NCI-H1930 (cell line): ENCODE measurements around the gene SEC61A1.

Source experiments
- DNase-seq, 2 experiments: peaks; one replicate each; lab custom pipeline; 2025; lab: John Stamatoyannopoulos, UW

The SEC61A1 gene

GRCh38 chr3:128113817-128114794, 61.9 kb downstream of the SEC61A1 start:
- no peak for DNase-seq
